ENCODE data around the gene IL1B.

Gene IL1B

GRCh38 chr2:112876971-112877361 is 40.4 kb upstream of the IL1B start:
- H3K79me2 ChIP-seq (ENCODE audit: insufficient read depth, low read length) = no peaks in the 10 kb centered on the region
- H2AFZ ChIP-seq (ENCODE audit: low read depth, low read length, severe bottlenecking) = no peak overlapping the region
- H3K36me3 ChIP-seq (ENCODE audit: low read length) = no peaks in the 10 kb centered on the region
- no peak overlapping the region for H3K9ac ChIP-seq (ENCODE audit: low read length)
- H3F3A ChIP-seq (ENCODE audit: insufficient read depth) = no peaks in the 10 kb centered on the region
- no peaks in the 10 kb centered on the region for H3K27me3 ChIP-seq (ENCODE audit: low read length)
- no peak overlapping the region for H3K4me2 ChIP-seq (ENCODE audit: low read depth, low read length, poor library complexity, severe bottlenecking)
- H3K4me3 ChIP-seq (ENCODE audit: insufficient read depth, low read length, poor library complexity, severe bottlenecking) = no peak overlapping the region
- H3K27ac ChIP-seq (ENCODE audit: low read depth, low read length) = no peak overlapping the region
- TF ChIP-seq CTCF (IDR thresholded peaks at IDR 0.05; ENCODE audit: insufficient read depth, low read length, poor library complexity, severe bottlenecking) (no peak), EZH2phosphoT487 (conservative IDR thresholded peaks at IDR 0.05; ENCODE audit: low read length) (no peak)
- H4K20me1 ChIP-seq (ENCODE audit: low read depth, low read length) = no peaks in the 10 kb centered on the region
- H3K9me2 ChIP-seq (replicated peaks; ENCODE audit: insufficient read depth, low read length) = no peaks in the 10 kb centered on the region
- no peaks in the 10 kb centered on the region for H3K9me3 ChIP-seq (ENCODE audit: insufficient read depth, low read length)

- no peaks in the 10 kb centered on the region for H3K79me2 ChIP-seq (ENCODE audit: insufficient read depth, low read length)
- TF ChIP-seq CTCF (IDR thresholded peaks at IDR 0.05; ENCODE audit: insufficient read depth, low read length, poor library complexity, severe bottlenecking) = no peak
- no peak for TF ChIP-seq EZH2phosphoT487 (conservative IDR thresholded peaks at IDR 0.05; ENCODE audit: low read length)
- no peaks in the 10 kb centered on the region for H4K20me1 ChIP-seq (ENCODE audit: low read depth, low read length)
- H3K4me2 ChIP-seq (ENCODE audit: low read depth, low read length, poor library complexity, severe bottlenecking) = no peak overlapping the region
- no peaks in the 10 kb centered on the region for H3F3A ChIP-seq (ENCODE audit: insufficient read depth)
- no peak overlapping the region for H3K4me3 ChIP-seq (ENCODE audit: insufficient read depth, low read length, poor library complexity, severe bottlenecking)
- H3K9me3 ChIP-seq (ENCODE audit: insufficient read depth, low read length) = no peaks in the 10 kb centered on the region
- no peak overlapping the region for H3K27ac ChIP-seq (ENCODE audit: low read depth, low read length)
- H3K9me2 ChIP-seq (replicated peaks; ENCODE audit: insufficient read depth, low read length) = no peaks in the 10 kb centered on the region
- no peak overlapping the region for H3K9ac ChIP-seq (ENCODE audit: low read length)
- H3K36me3 ChIP-seq (ENCODE audit: low read length) = no peaks in the 10 kb centered on the region
- H2AFZ ChIP-seq (ENCODE audit: low read depth, low read length, severe bottlenecking) = no peak overlapping the region
- H3K27me3 ChIP-seq (ENCODE audit: low read length) = no peaks in the 10 kb centered on the region
These were observed 39.8 kb upstream of the IL1B start for GRCh38 chr2:112876257-112876970.

- Histone ChIP-seq H3K9ac (ENCODE audit: low read length) (no peak overlapping the region), H3K9me2 (replicated peaks; ENCODE audit: insufficient read depth, low read length) (no peaks in the 10 kb centered on the region), H2AFZ (ENCODE audit: low read depth, low read length, severe bottlenecking) (no peak overlapping the region), H4K20me1 (ENCODE audit: low read depth, low read length) (no peaks in the 10 kb centered on the region), H3K4me3 (ENCODE audit: insufficient read depth, low read length, poor library complexity, severe bottlenecking) (no peak overlapping the region), H3K79me2 (ENCODE audit: insufficient read depth, low read length) (no peaks in the 10 kb centered on the region), H3K4me2 (ENCODE audit: low read depth, low read length, poor library complexity, severe bottlenecking) (no peak overlapping the region), H3K27ac (ENCODE audit: low read depth, low read length) (no peak overlapping the region), H3F3A (ENCODE audit: insufficient read depth) (no peaks in the 10 kb centered on the region), H3K27me3 (ENCODE audit: low read length) (no peaks in the 10 kb centered on the region), H3K9me3 (ENCODE audit: insufficient read depth, low read length) (no peaks in the 10 kb centered on the region), H3K36me3 (ENCODE audit: low read length) (no peaks in the 10 kb centered on the region)
- no peak for TF ChIP-seq CTCF (IDR thresholded peaks at IDR 0.05; ENCODE audit: insufficient read depth, low read length, poor library complexity, severe bottlenecking)
- TF ChIP-seq EZH2phosphoT487 (conservative IDR thresholded peaks at IDR 0.05; ENCODE audit: low read length) = no peak
These were observed 34.6 kb upstream of the IL1B start for GRCh38 chr2:112870841-112871835.
